Naive B cell (primary cell): ENCODE data around the gene ALKBH3. TPM values are rescaled to one million over a fixed set of nuclear protein-coding genes. Genes with fewer than 3 reads are reported as not detected.
A peak's percentile ranks its signal among the peaks of the same experiment; 100 is the strongest.

Source experiments
- ATAC-seq, 2 donors: fragments of 150-1000 bp; cut with Tn5 transposase; 2 replicates each; pipeline ENCODE4 v1.10.0; 2021; ENCODE audit warnings: low read depth in 2 of 2, mild to moderate bottlenecking in 2 of 2, moderate library complexity in 2 of 2
- DNase-seq: peaks from one replicate; pipeline ENCODE4 v3.0.0; 2022
- H3K27ac Mint-ChIP-seq, 6 donors: one replicate each; pipeline ENCODE4 v1.8.0; 2020 to 2022; ENCODE audit warnings: mild to moderate bottlenecking in 6 of 6, mixed read lengths in 6 of 6, moderate library complexity in 5 of 6, inconsistent platforms in 2 of 6
- H3K27me3 Mint-ChIP-seq, 3 donors: one replicate each; pipeline ENCODE4 v1.8.0; 2021 to 2022; ENCODE audit warnings: mixed read lengths in 3 of 3, mild to moderate bottlenecking in 1 of 3
- H3K36me3 Mint-ChIP-seq, 2 donors: one replicate each; pipeline ENCODE4 v1.8.0; 2020 to 2022; ENCODE audit warnings: mixed read lengths in 2 of 2, inconsistent platforms in 1 of 2, mild to moderate bottlenecking in 1 of 2
- H3K4me1 Mint-ChIP-seq, 3 donors: one replicate each; pipeline ENCODE4 v1.8.0; 2020 to 2022; ENCODE audit warnings: mixed read lengths in 3 of 3, inconsistent platforms in 1 of 3, mild to moderate bottlenecking in 1 of 3, moderate library complexity in 1 of 3
- H3K4me3 Mint-ChIP-seq, 8 donors: one replicate each; pipeline ENCODE4 v1.8.0; 2020 to 2022; ENCODE audit warnings: mild to moderate bottlenecking in 8 of 8, mixed read lengths in 8 of 8, moderate library complexity in 8 of 8, inconsistent platforms in 2 of 8
- H3K9me3 Mint-ChIP-seq, 7 donors: one replicate each; pipeline ENCODE4 v1.8.0; 2020 to 2022; ENCODE audit warnings: mixed read lengths in 7 of 7, mild to moderate bottlenecking in 5 of 7, inconsistent platforms in 2 of 7, moderate library complexity in 1 of 7
- polyA plus RNA-seq, 6 donors: library from polyadenylated mRNA; unstranded; fragments of 300-500 nt; fragmentation: Illumina TruSeq; gene quantifications; one replicate each; pipeline ENCODE4 v1.2.3, GENCODE V29; 2021; ENCODE audit warnings: low read depth in 6 of 6

Gene ALKBH3
- polyA plus RNA-seq, 6 donors from 2014 or later = 15.3 to 40.4 (median 33.5) TPM

DNA sequence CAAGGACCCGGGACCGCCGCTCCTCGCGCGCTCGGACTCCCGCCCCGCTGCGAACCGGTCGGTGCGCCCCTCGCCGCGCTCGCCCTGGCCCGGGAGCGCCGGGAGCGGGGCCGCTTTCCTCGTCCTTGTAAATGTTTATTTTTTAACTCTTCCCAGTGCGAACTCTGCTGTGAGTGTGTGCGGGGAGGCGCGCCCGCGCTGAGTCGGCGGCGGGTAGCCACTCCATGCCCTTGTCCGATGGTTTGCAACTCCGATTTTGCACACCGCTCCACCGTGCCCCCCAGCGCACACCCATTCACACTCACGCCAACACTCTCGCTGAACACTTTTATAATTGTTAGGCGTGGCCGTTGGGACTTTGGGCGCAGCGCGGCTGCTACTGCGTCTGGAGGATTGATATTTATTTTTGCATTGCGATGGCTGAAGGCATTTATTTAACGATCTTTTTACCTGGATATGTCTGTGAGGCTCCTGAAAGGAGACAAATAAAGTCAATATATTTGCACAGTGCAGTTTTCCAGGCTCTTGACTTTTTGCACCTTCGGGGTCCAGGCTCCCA lies 62.8 kb downstream of the ALKBH3 start:
- no peak for ATAC-seq
- Mint-ChIP-seq H3K9me3 (peaks cover 0 to 2% (median 0%) of the 10 kb centered on the region in 7 donors), H3K4me3 (peak overlapping the region; percentile 73 to 95 (median 90)), H3K27ac (peak overlapping the region in 1 of 6 donors; percentile 9), H3K4me1 (peaks cover 10 to 14% (median 13%) of the 10 kb centered on the region in 3 donors), H3K27me3 (peaks cover 47 to 76% (median 64%) of the 10 kb centered on the region in 3 donors), H3K36me3 (peaks cover 0 to 16% of the 10 kb centered on the region in 2 donors)
- DNase-seq = no peak

DNA sequence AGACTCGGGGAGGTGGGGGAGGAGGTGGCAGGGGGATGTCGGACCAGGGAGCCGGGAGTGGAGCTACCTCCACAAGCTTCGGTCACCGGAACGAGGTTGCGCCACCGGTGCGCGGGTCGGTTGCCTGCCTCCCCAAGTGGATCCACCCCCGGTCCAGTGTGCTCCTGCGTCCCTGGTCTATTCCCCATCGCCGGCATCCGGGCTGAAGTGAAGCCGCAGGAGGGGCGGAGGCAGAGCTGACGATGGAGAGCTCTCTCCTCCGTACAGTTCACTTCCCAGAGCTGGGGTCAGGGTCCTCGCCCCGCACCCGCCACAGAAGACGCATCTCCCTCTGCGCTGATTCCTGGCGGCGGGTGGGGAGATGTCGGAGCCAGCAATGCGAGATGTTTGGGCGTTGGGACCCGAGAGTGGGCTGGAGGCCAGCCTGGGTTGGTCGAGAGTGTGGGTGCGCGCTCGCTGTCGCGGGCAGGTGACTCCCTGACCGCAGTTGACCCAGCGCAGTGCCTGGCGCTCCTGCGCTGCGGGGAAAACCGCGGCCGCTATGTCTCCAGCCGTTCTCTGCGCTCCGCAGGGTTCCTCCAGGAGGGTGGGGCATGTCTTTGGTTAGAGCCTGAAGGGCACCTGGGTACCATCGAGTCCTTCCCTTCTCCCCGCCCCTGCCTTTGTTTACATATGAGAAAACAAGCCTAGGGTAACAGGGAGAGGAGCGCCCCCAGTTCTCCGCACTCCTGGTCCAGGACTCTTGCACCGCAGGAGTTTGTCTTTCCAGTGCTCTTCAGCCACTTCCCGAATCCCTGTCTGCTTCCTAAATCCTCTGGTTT lies 63.5 kb downstream of the ALKBH3 start:
- ATAC-seq (no peak), DNase-seq (no peak)
- H3K9me3 Mint-ChIP-seq = peaks cover 0 to 2% (median 0%) of the 10 kb centered on the region in 7 donors
- H3K4me1 Mint-ChIP-seq = peaks cover 10 to 14% (median 13%) of the 10 kb centered on the region in 3 donors
- H3K36me3 Mint-ChIP-seq = peaks cover 0 to 16% of the 10 kb centered on the region in 2 donors
- H3K27ac Mint-ChIP-seq = no peak overlapping the region
- peak overlapping the region; percentile 36 to 95 (median 80) for H3K4me3 Mint-ChIP-seq
- H3K27me3 Mint-ChIP-seq = peaks cover 45 to 76% (median 64%) of the 10 kb centered on the region in 3 donors

DNA sequence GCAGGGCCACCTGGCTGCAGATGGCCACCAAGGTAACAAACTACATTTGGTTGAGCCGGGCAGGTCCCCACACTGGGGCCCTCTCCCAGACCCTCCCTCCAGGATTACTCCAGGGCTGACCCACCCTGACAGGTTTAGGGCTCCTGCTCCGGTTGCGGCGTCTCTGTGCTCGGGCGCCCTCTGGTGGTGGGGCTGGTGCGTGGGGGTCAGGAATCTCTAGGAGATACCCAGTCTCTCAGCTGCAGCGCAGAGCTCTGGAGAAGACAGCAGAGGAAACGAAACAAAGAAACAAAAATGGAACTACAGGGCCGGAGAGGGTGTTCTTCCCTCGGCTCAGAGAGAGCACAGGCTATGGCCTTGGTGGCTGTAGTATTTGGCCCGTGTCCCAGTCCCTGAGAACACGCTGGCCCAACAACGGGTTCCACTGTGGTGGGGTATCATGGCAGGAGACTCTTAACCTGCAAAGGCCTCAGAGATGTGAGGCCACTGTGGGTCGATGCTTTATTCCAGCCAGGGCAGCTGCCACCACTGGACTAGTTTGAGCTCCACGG lies 64.2 kb downstream of the ALKBH3 start:
- Mint-ChIP-seq H3K9me3 (peaks cover 0 to under 1% (median 0%) of the 10 kb centered on the region in 7 donors), H3K36me3 (peaks cover 0 to 16% of the 10 kb centered on the region in 2 donors), H3K4me1 (peaks cover 10 to 14% (median 13%) of the 10 kb centered on the region in 3 donors), H3K27me3 (peaks cover 45 to 73% (median 63%) of the 10 kb centered on the region in 3 donors), H3K4me3 (peak overlapping the region; percentile 7 to 95 (median 76)), H3K27ac (no peak overlapping the region)
- DNase-seq (peak; percentile 12), ATAC-seq (peak in 1 of 2 donors; percentile 27)

DNA sequence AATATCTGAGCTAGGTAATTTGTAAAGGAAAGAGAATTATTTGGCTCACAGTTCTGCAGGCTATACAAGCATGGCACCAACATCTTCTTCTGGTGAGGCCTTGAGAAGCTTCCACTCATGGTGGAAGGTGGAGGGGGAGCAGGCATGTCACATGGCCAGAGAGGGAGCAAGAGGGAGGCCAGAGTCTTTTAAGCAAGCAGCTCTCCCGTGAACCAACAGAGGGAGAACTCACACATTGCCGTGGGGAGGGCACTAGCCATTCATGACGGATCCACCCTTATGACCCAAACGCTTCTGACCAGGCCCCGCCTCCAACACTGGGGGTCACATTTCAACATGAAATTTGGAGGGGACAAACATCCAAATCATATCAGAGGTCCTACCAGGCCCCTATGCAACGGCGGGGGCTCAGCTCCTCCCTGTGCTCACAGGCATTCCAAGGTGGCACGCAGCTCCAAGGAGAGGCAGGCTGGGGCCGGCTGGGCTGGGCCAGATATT lies 66.4 kb downstream of the ALKBH3 start:
- H3K9me3 Mint-ChIP-seq = no peaks in the 10 kb centered on the region
- peaks cover 0 to 9% of the 10 kb centered on the region in 2 donors for H3K36me3 Mint-ChIP-seq
- H3K4me1 Mint-ChIP-seq = peaks cover 5 to 8% (median 8%) of the 10 kb centered on the region in 3 donors
- no peak overlapping the region for H3K4me3 Mint-ChIP-seq
- ATAC-seq = no peak
- H3K27ac Mint-ChIP-seq = no peak overlapping the region
- DNase-seq = no peak
- peaks cover 33 to 66% (median 55%) of the 10 kb centered on the region in 3 donors for H3K27me3 Mint-ChIP-seq

DNA sequence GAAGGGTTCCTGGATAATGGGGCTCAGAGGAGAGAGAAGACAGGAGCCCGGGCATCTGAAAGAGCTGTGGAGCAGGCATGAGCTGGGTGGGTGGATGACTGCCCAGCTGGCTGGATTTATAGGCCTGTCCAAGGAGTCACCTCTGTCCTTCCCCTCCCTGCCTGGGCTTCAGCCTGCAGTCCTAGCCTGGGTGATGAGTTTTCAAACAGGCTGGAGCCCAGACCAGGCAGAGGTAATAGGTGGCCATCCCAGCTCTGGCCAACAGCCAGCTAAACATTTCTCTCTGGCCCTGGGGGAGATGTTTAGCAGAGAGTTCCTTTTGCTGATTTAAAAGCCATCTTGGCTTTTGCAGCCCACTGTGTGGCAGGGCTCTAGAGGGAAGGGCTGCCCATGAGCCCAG lies 67.2 kb downstream of the ALKBH3 start:
- H3K36me3 Mint-ChIP-seq = peaks cover 0 to 8% of the 10 kb centered on the region in 2 donors
- no peaks in the 10 kb centered on the region for H3K9me3 Mint-ChIP-seq
- DNase-seq (no peak), ATAC-seq (no peak)
- H3K4me3 Mint-ChIP-seq = no peak overlapping the region
- H3K27ac Mint-ChIP-seq = no peak overlapping the region
- peaks cover 5 to 8% (median 8%) of the 10 kb centered on the region in 3 donors for H3K4me1 Mint-ChIP-seq
- peaks cover 33 to 73% (median 54%) of the 10 kb centered on the region in 3 donors for H3K27me3 Mint-ChIP-seq

DNA sequence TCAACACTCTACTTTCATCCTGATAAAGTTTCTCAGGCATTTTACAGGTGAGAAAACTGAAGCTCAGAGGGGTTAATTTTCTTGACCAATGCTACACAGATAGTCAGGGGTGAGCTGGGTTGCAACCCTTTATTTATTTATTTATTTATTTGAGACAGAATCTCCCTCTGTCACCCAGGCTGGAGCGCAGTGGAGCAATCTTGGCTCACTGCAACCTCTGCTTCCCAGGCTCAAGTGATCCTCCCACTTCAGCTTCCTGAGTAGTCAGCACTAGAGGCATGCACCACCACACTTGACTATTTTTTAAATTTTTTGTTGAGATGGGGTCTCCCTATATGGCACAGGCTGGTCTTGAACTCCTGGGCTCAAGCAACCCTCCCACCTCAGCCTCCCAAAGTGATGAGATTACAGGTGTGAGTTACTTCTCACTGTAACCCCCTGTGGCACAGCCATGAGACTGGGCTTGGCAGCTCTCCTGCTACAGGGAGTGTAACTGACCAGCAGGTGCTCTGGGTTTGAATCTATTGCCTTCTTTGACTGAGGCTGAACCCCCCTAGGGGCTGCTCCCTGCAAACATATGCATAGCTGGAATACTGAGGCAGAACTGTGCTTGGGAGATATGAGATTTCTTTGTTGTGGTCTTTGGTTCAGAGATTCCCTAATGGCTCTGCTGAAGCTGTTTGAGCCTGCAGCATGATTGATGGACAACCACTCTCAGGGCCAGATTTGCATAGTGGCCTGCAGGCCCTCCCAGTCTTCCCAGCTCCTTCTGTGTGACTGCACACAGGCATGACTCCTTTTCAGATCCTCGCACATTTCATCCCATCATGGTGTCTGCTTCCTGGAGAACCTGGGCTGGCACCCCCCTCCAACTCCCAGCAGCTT lies 68.0 kb downstream of the ALKBH3 start:
- Mint-ChIP-seq H3K4me1 (peaks cover 1 to 5% (median 4%) of the 10 kb centered on the region in 3 donors), H3K4me3 (no peak overlapping the region), H3K27me3 (peaks cover 30 to 72% (median 49%) of the 10 kb centered on the region in 3 donors), H3K9me3 (no peaks in the 10 kb centered on the region), H3K36me3 (peaks cover 0 to 8% of the 10 kb centered on the region in 2 donors), H3K27ac (no peak overlapping the region)
- DNase-seq (no peak), ATAC-seq (no peak)

DNA sequence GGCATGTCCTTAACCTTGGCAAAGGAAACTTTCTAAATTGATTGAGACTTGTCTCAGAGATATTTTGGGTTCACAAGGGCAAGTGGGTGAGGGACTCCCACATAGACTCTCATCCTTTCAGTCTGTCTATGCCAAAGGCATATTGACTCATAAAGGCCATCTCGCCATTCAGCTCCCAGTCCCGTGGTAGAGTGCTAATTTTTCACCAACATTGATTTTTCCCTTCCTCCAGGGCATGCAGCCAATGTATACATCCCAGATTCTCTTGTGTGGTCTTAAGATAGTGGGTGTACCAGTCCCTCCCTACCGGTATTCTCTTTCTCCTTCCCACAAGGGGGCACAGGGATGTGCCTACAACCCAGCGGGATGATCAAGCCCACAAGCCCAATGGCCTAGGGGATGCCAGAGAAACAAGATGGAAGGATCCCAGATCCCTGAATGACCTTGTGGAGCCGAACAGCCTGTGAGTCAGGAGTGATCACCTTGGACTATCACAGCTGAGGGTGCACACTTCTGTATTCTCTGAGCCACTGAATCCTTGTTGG lies 69.8 kb downstream of the ALKBH3 start:
- DNase-seq (no peak), ATAC-seq (no peak)
- Mint-ChIP-seq H3K9me3 (peaks cover 0 to 5% (median 0%) of the 10 kb centered on the region in 7 donors), H3K36me3 (peaks cover 0 to 8% of the 10 kb centered on the region in 2 donors), H3K4me3 (no peak overlapping the region), H3K27ac (no peak overlapping the region), H3K27me3 (peaks cover 26 to 70% (median 49%) of the 10 kb centered on the region in 3 donors), H3K4me1 (no peaks in the 10 kb centered on the region)

DNA sequence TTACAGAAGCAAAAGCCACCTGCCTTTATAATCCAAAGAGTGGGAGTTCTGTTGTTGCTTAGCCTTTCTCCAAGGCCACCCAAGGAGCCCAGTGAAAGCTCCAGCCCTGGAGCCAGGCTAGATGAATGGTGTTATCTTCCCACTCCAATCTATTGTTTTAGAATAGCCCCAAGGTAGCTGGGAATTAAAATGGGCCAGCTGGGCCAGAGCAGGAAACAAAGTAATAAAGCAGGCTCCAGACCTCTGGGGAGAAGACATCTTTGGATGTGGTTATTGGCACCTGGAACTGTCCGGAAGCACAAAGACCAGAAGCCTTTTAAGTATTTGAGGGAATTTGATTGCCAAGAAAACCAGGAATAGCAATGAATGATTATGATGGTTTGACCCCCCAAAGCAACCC lies 70.6 kb downstream of the ALKBH3 start:
- peaks cover 0 to 5% (median 0%) of the 10 kb centered on the region in 7 donors for H3K9me3 Mint-ChIP-seq
- no peak for DNase-seq
- no peak overlapping the region for H3K4me3 Mint-ChIP-seq
- peak overlapping the region in 1 of 6 donors; percentile 12 for H3K27ac Mint-ChIP-seq
- no peaks in the 10 kb centered on the region for H3K4me1 Mint-ChIP-seq
- ATAC-seq = no peak
- H3K27me3 Mint-ChIP-seq = peaks cover 27 to 64% (median 53%) of the 10 kb centered on the region in 3 donors
- H3K36me3 Mint-ChIP-seq = peaks cover 0 to 8% of the 10 kb centered on the region in 2 donors

DNA sequence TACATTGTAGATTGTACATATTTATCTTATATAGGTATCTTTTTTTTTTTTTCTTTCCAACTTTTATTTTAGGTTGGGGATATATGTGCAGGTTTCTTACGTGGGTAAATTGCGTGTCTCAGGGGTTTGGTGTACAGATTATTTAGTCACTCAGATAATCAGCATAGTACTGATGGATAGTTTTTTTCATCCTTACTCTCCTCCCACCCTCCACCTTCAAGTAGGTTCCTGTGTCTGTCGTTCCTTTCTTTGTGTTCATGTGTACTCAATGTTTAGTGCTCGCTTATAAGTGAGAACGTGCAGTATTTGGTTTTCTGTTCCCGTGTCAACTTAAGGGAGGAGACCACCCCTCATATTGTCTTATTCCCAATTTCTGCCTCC lies 71.4 kb downstream of the ALKBH3 start:
- Mint-ChIP-seq H3K27me3 (peaks cover 20 to 63% (median 50%) of the 10 kb centered on the region in 3 donors), H3K27ac (no peak overlapping the region), H3K9me3 (peaks cover 0 to 5% (median 0%) of the 10 kb centered on the region in 7 donors), H3K4me3 (no peak overlapping the region), H3K4me1 (no peaks in the 10 kb centered on the region), H3K36me3 (peaks cover 0 to 3% of the 10 kb centered on the region in 2 donors)
- no peak for DNase-seq
- no peak for ATAC-seq

DNA sequence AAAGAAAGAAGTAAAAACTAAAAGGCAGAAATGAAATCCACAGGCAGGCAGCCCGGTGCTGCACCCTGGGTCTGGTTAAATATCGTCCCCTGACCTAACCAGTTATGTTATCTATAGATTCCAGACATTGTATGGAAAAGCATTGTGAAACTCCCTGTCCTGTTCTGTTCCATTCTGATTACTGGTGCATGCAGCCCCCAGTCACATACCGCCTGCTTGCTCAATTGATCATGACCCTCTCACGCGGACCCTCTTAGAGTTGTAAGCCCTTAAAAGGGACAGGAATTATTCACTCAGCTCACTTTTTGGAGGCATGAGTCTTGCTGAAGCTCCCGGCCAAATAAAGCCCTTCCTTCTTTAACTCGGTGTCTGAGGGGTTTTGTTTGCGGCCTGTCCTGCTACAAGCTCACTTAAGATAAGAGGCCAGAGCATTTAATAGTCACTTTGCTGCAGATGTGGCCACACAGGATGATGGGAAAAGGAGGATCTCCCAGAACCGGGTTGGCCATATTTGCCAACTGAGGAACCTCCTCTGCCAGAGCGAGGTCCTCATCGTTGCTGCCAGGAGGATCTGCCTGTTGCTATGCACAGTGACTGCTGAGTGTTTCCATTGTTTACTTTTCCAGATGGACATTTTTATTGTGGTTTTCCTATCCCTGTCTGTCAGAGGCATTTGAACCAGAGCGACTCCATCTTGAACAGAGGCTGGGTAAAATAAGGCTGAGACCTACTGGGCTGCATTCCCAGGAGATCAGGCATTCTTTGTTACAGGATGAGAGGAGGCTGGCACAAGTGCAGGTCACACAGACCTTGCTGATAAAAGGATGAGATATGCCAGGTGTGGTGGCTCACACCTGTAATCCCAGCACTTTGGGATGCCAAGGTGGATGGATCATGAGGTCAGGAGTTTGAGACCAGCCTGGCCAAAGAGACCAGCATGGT lies 72.0 kb downstream of the ALKBH3 start:
- peaks cover 0 to 5% (median 0%) of the 10 kb centered on the region in 7 donors for H3K9me3 Mint-ChIP-seq
- H3K4me1 Mint-ChIP-seq = no peaks in the 10 kb centered on the region
- no peak for ATAC-seq
- H3K27me3 Mint-ChIP-seq = peaks cover 15 to 63% (median 46%) of the 10 kb centered on the region in 3 donors
- DNase-seq = no peak
- H3K36me3 Mint-ChIP-seq = no peaks in the 10 kb centered on the region
- no peak overlapping the region for H3K27ac Mint-ChIP-seq
- H3K4me3 Mint-ChIP-seq = no peak overlapping the region

DNA sequence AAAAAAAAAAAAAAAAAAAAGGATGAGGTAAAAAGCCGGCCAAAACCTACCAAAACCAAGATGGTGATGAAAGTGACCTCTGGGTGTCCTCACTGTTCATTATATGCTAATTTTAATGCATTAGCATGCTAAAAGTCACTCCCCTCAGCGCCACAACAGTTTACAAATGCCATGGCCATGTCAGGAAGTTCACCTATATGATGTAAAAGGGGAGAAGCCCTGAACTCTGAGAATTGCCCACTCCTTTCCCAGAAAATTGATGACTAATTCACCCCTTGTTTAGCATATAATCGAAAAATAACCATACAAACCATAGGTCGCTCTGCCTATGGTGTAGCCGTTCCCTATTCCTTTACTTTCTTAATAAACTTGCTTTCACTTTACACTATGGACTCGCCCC lies 72.9 kb downstream of the ALKBH3 start:
- Mint-ChIP-seq H3K4me1 (no peaks in the 10 kb centered on the region), H3K9me3 (peaks cover 0 to 5% (median 0%) of the 10 kb centered on the region in 7 donors), H3K4me3 (no peak overlapping the region), H3K36me3 (no peaks in the 10 kb centered on the region), H3K27me3 (peaks cover 19 to 63% (median 47%) of the 10 kb centered on the region in 3 donors), H3K27ac (no peak overlapping the region)
- DNase-seq (no peak), ATAC-seq (no peak)
